Tibial artery (tissue), 4 donors: Measurements from ENCODE around the gene STOML1.

Source experiments
- DNase-seq, 2 donors: peaks; one replicate each; pipeline ENCODE4 v3.0.0-alpha.2; 2019
- H3K27ac ChIP-seq, 2 donors: fragments of 200-600 bp; sonication (generic) in 1 of 2; 1 replicate in 1 of 2; 2 replicates in 1 of 2; pipeline ENCODE4 v1.5.1; 2018 to 2019; ENCODE audit warnings: mild to moderate bottlenecking in 1 of 2
- H3K27me3 ChIP-seq, 2 donors: fragments of 200-600 bp; sonication (generic) in 1 of 2; one replicate each; pipeline versions ENCODE4 v1.5.1 to v1.6.0; 2016 to 2019
- H3K36me3 ChIP-seq, 3 donors: fragments of 200-600 bp; sonication (generic) in 2 of 3; one replicate each; pipeline ENCODE4 v1.5.1; 2016 to 2019; ENCODE audit warnings: mild to moderate bottlenecking in 2 of 3
- H3K4me1 ChIP-seq, 4 donors: fragments of 200-600 bp; sonication (generic) in 2 of 4; 1 replicate in 3 of 4; 2 replicates in 1 of 4; pipeline ENCODE4 v1.5.1; 2016 to 2019
- H3K4me3 ChIP-seq, 2 donors: fragments of 200-600 bp; sonication (generic) in 1 of 2; 1 replicate in 1 of 2; 2 replicates in 1 of 2; pipeline ENCODE4 v1.5.1; 2018 to 2019; ENCODE audit warnings: mild to moderate bottlenecking in 2 of 2
- H3K9me3 ChIP-seq, 3 donors: fragments of 200-600 bp; sonication (generic) in 1 of 3; one replicate each; pipeline ENCODE4 v1.5.1; 2016 to 2019
- CTCF ChIP-seq, 2 experiments: fragments of 200-600 bp in 1 of 2; fragments of 450-650 bp in 1 of 2; IDR thresholded peaks; one replicate each; pipeline ENCODE4 v1.5.1; 2017 to 2019; ENCODE audit warnings: antibody characterized with exemption in 2 of 2, mild to moderate bottlenecking in 1 of 2, moderate library complexity in 1 of 2
- intact Hi-C: fragments of 100-400 bp; cut with DNase I; formaldehyde crosslinking; loops from one replicate; pipeline ENCODE4 v1.15.0; 2023; ENCODE audit warnings: low total_unique reads

The STOML1 gene

GRCh38 chr15:73936588-73937290 lies 55.4 kb downstream of the STOML1 start:
- Histone ChIP-seq H3K27me3 (no peaks in the 10 kb centered on the region), H3K4me1 (peaks cover 6 to 79% (median 52%) of the 10 kb centered on the region in 4 donors), H3K9me3 (no peaks in the 10 kb centered on the region), H3K36me3 (no peaks in the 10 kb centered on the region), H3K27ac (peak overlapping the region; percentile 75 to 80), H3K4me3 (no peak overlapping the region)
- intact Hi-C loops: no loop called here
- TF ChIP-seq CTCF (IDR thresholded peaks at IDR 0.05): no peak
- no peak for DNase-seq

GRCh38 chr15:73936181-73936580 lies 55.9 kb downstream of the STOML1 start:
- H3K36me3 ChIP-seq: no peaks in the 10 kb centered on the region
- H3K27ac ChIP-seq: peak overlapping the region; percentile 75 to 80
- no peak overlapping the region for H3K4me3 ChIP-seq
- TF ChIP-seq CTCF (IDR thresholded peaks at IDR 0.05): peak; percentile 22 to 24
- peaks cover 6 to 79% (median 51%) of the 10 kb centered on the region in 4 donors for H3K4me1 ChIP-seq
- intact Hi-C loops: no loop called here
- peak; percentile 57 to 85 for DNase-seq
- no peaks in the 10 kb centered on the region for H3K27me3 ChIP-seq
- H3K9me3 ChIP-seq: no peaks in the 10 kb centered on the region

- DNase-seq: peak in 1 of 2 donors; percentile 54
- no peaks in the 10 kb centered on the region for H3K9me3 ChIP-seq
- peak overlapping the region in 1 of 2 donors; percentile 75 for H3K27ac ChIP-seq
- H3K4me1 ChIP-seq: peaks cover 1 to 79% (median 50%) of the 10 kb centered on the region in 4 donors
- no peak overlapping the region for H3K4me3 ChIP-seq
- intact Hi-C loops: no loop called here
- TF ChIP-seq CTCF (IDR thresholded peaks at IDR 0.05): no peak
- H3K27me3 ChIP-seq: no peaks in the 10 kb centered on the region
- no peaks in the 10 kb centered on the region for H3K36me3 ChIP-seq
Measured at GRCh38 chr15:73935547-73935946, 56.5 kb downstream of the STOML1 start.

- TF ChIP-seq CTCF (IDR thresholded peaks at IDR 0.05): no peak
- DNase-seq: peak in 1 of 2 donors; percentile 53
- intact Hi-C loops: no loop called here
- H3K4me3 ChIP-seq: no peak overlapping the region
- H3K27me3 ChIP-seq: no peaks in the 10 kb centered on the region
- no peaks in the 10 kb centered on the region for H3K9me3 ChIP-seq
- H3K4me1 ChIP-seq: peaks cover 4 to 79% (median 50%) of the 10 kb centered on the region in 4 donors
- peak overlapping the region in 1 of 2 donors; percentile 98 for H3K27ac ChIP-seq
- no peaks in the 10 kb centered on the region for H3K36me3 ChIP-seq
Measured at GRCh38 chr15:73934281-73934680, 57.8 kb downstream of the STOML1 start.

GRCh38 chr15:73932381-73933191 lies 59.5 kb downstream of the STOML1 start:
- Histone ChIP-seq H3K9me3 (no peaks in the 10 kb centered on the region), H3K4me3 (no peak overlapping the region), H3K36me3 (no peaks in the 10 kb centered on the region), H3K27me3 (no peaks in the 10 kb centered on the region), H3K4me1 (peaks cover 7 to 83% (median 55%) of the 10 kb centered on the region in 4 donors), H3K27ac (peak overlapping the region; percentile 43 to 98)
- DNase-seq: peak in 1 of 2 donors; percentile 15
- no peak for TF ChIP-seq CTCF (IDR thresholded peaks at IDR 0.05)
- intact Hi-C loops: no loop called here
